ENCODE measurements around the gene DCANP1. TPM values are rescaled to one million over a fixed set of nuclear protein-coding genes. Genes with fewer than 3 reads are reported as not detected.

The DCANP1 gene
- total RNA-seq, 1 donor from 2014 or later: not detected

DNA sequence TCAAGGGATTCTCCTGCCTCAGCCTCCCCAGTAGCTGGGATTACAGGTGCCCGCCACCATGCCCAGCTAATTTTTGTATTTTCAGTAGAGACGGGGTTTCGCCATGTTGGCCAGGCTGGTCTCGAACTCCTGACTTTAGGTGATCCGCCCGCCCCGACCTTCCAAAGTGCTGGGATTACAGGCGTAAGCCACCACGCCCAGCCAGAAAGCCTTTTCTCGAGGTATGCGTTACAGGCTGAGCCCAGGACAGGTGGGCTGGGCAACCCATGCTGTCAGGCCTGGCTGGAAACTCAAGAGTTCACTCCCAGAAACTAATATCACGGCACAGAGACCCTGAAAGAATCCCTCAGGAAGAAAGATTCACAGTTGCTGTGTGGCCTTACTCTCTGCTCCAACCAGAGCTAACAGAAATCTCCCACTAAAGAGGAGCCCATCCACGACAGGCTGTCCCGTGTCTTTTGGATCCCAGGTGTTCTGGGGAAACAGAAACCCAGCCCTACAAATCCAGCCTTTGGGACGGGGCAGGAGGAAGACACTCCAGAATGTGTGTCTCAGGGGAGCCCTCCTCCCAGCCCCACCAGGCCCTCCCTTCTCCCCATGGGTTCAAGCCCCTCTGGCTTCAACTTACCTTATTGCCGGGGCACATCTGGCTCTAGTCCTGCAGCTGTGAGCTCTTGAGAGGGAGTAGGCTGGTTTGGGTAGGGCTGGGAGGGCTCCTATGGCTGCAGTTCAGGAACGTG lies 4.6 kb upstream of the DCANP1 start:
- TF ChIP-seq, protein P1, sequence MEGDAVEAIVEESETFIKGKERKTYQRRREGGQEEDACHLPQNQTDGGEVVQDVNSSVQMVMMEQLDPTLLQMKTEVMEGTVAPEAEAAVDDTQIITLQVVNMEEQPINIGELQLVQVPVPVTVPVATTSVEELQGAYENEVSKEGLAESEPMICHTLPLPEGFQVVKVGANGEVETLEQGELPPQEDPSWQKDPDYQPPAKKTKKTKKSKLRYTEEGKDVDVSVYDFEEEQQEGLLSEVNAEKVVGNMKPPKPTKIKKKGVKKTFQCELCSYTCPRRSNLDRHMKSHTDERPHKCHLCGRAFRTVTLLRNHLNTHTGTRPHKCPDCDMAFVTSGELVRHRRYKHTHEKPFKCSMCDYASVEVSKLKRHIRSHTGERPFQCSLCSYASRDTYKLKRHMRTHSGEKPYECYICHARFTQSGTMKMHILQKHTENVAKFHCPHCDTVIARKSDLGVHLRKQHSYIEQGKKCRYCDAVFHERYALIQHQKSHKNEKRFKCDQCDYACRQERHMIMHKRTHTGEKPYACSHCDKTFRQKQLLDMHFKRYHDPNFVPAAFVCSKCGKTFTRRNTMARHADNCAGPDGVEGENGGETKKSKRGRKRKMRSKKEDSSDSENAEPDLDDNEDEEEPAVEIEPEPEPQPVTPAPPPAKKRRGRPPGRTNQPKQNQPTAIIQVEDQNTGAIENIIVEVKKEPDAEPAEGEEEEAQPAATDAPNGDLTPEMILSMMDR (IDR thresholded peaks at IDR 0.05): no peak
- Mint-ChIP-seq H3K4me1 (ENCODE audit: unreplicated experiment) (no peaks in the 10 kb centered on the region), H3K9me3 (ENCODE audit: unreplicated experiment) (no peaks in the 10 kb centered on the region), H3K27me3 (ENCODE audit: unreplicated experiment) (peaks cover 28% of the 10 kb centered on the region), H3K36me3 (ENCODE audit: unreplicated experiment) (no peaks in the 10 kb centered on the region), H3K4me3 (ENCODE audit: unreplicated experiment) (no peak overlapping the region), H3K27ac (ENCODE audit: unreplicated experiment) (no peak overlapping the region)
- no peak for DNase-seq (ENCODE audit: extremely low spot score, unreplicated experiment)

DNA sequence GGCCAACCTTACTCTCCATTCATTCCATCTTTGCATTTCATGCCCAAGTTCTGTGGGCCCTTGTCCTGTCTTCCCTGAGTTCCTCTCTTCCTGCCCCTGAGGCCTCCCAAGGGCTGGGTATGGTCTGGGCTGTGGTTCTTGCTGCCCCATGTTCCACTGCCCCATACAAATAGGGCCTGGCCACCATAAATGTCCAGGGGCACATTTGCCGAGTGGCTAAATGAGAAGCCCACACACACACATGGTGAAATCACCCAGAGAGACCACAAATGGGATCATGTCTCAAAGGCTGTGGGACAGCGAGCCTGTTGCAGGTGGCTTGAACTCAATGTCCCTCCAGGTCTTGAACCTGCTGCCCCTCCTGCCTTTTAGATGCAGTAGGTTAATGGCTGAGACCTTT lies 3.8 kb upstream of the DCANP1 start:
- TF ChIP-seq, protein P1 (IDR thresholded peaks at IDR 0.05): no peak
- Mint-ChIP-seq H3K36me3 (ENCODE audit: unreplicated experiment) (no peaks in the 10 kb centered on the region), H3K4me1 (ENCODE audit: unreplicated experiment) (no peaks in the 10 kb centered on the region), H3K27me3 (ENCODE audit: unreplicated experiment) (peaks cover 26% of the 10 kb centered on the region), H3K9me3 (ENCODE audit: unreplicated experiment) (no peaks in the 10 kb centered on the region), H3K27ac (ENCODE audit: unreplicated experiment) (no peak overlapping the region), H3K4me3 (ENCODE audit: unreplicated experiment) (no peak overlapping the region)
- DNase-seq (ENCODE audit: extremely low spot score, unreplicated experiment): no peak

DNA sequence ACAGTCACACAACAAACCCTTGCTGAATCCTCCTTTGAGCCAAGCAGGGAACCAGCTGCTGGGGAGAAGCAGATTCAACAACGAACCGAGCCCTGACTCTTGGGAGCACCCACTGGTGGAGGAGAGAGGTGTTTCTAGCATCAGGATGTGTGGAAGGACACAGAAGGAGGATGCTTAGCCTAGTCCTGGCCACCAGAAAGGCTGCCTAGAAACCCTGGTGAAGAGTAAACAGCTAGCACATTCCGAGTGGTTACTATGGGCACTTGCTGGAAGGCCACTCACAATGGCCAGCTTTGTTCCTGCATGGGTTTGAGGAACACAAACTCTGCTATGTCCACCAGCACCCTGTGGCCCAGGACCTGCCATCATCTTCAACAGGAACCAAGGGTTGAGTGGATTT lies 3.2 kb upstream of the DCANP1 start:
- Mint-ChIP-seq H3K36me3 (ENCODE audit: unreplicated experiment) (no peaks in the 10 kb centered on the region), H3K27me3 (ENCODE audit: unreplicated experiment) (peaks cover 26% of the 10 kb centered on the region), H3K4me1 (ENCODE audit: unreplicated experiment) (no peaks in the 10 kb centered on the region), H3K9me3 (ENCODE audit: unreplicated experiment) (no peaks in the 10 kb centered on the region), H3K27ac (ENCODE audit: unreplicated experiment) (no peak overlapping the region), H3K4me3 (ENCODE audit: unreplicated experiment) (no peak overlapping the region)
- TF ChIP-seq, protein P1 (IDR thresholded peaks at IDR 0.05): no peak
- no peak for DNase-seq (ENCODE audit: extremely low spot score, unreplicated experiment)

DNA sequence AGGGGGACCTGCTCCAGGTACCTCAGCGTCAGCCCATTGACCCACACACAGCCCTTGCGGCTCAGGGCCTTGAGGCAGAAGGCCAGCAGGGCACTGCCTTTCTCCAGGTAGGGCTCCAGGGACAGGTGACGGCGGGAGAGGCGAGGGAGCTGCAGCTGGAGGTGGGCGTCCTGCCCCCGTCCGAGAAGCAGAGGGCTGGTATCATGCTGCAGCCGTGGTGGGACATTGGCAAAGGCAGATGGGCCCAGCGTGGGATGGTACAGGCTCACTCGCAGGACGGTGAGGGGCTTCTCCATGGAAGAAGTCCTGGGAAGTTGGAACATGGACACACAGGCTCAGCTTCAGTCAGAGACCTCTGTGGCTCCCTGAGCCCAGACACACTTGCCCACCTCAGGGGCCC lies 2.5 kb upstream of the DCANP1 start:
- H3K27me3 Mint-ChIP-seq (ENCODE audit: unreplicated experiment): peaks cover 26% of the 10 kb centered on the region
- DNase-seq (ENCODE audit: extremely low spot score, unreplicated experiment): no peak
- no peak overlapping the region for H3K27ac Mint-ChIP-seq (ENCODE audit: unreplicated experiment)
- H3K9me3 Mint-ChIP-seq (ENCODE audit: unreplicated experiment): no peaks in the 10 kb centered on the region
- H3K36me3 Mint-ChIP-seq (ENCODE audit: unreplicated experiment): no peaks in the 10 kb centered on the region
- H3K4me1 Mint-ChIP-seq (ENCODE audit: unreplicated experiment): no peaks in the 10 kb centered on the region
- TF ChIP-seq, protein P1 (IDR thresholded peaks at IDR 0.05): no peak
- no peak overlapping the region for H3K4me3 Mint-ChIP-seq (ENCODE audit: unreplicated experiment)

DNA sequence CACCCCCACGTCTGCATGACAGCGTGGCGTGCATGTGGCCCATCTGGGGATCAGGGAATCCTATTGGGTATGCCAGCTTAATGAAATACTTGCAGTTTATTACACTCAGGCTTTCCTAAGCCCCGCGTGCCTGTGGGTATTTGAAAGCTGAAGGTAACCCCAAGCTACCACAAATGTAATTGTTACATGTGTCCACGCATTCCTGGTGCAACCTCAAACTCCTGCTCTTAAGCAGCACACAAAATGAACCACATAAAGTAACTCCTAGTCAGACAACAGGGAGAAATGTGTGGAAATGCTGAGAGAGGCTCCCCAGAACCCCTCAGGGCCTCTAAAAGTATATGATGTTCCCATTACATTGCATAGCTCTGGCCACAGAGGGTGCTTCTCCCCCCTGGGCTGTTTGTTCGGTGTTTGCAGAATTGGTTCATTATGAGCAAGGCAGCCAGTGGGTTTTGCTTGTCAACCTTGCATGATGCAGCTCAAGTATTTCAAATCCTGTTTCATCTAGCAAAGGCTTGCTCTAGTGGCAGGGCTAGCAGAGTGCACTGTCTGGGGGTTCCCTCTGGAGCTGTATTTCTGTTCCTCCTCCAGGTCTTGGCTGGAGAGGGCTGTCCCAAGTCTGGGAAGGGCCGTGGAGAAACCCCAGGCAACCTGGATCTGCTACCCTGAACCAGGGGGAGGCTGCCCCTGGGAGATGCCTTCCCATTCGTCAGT lies 1.8 kb upstream of the DCANP1 start:
- H3K9me3 Mint-ChIP-seq (ENCODE audit: unreplicated experiment): no peaks in the 10 kb centered on the region
- H3K4me3 Mint-ChIP-seq (ENCODE audit: unreplicated experiment): no peak overlapping the region
- no peak overlapping the region for H3K27ac Mint-ChIP-seq (ENCODE audit: unreplicated experiment)
- no peaks in the 10 kb centered on the region for H3K4me1 Mint-ChIP-seq (ENCODE audit: unreplicated experiment)
- TF ChIP-seq, protein P1 (IDR thresholded peaks at IDR 0.05): no peak
- no peak for DNase-seq (ENCODE audit: extremely low spot score, unreplicated experiment)
- peaks cover 25% of the 10 kb centered on the region for H3K27me3 Mint-ChIP-seq (ENCODE audit: unreplicated experiment)
- H3K36me3 Mint-ChIP-seq (ENCODE audit: unreplicated experiment): no peaks in the 10 kb centered on the region
